IMR-90 (cell line): ENCODE data around the gene DCTN2. TPM values are rescaled to one million over a fixed set of nuclear protein-coding genes. Genes with fewer than 3 reads are reported as not detected.

Experiments
- ATAC-seq: fragments of 200-7000 bp; cut with Tn5 transposase; 2 replicates; pipeline ENCODE4 v1.9.1; 2020; ENCODE audit warnings: low read depth, mild to moderate bottlenecking, moderate library complexity
- BruUV-seq: library from RNA; stranded (reverse); fragments of 400-500 nt; replicated peaks from 2 replicates; lab custom pipeline; 2021; lab: Mats Ljungman, UMichigan
- CTCF ChIA-PET: fragments of 300-600 bp; formaldehyde crosslinking; extraction: SDS; loops from one replicate; lab custom pipeline; 2021; ENCODE audit warnings: antibody characterized with exemption; lab: Yijun Ruan, JAX
- POLR2A ChIA-PET: fragments of 300-600 bp; sonication (Branson Sonifier 250); formaldehyde crosslinking; loops from one replicate; lab custom pipeline; 2022; ENCODE audit warnings: antibody characterized with exemption; ENCODE audit not compliant: unreplicated experiment; lab: Charles Lee
- DNase-seq: peaks from one replicate; pipeline ENCODE4 v3.0.0; 2013
- H2AFZ ChIP-seq: replicated peaks from 2 replicates; pipeline ENCODE3; 2013; ENCODE audit warnings: low read length, mild to moderate bottlenecking; ENCODE audit not compliant: poor library complexity
- H2AK5ac ChIP-seq: 2 replicates; pipeline ENCODE4 v1.6.1; 2013; ENCODE audit warnings: low read depth, low read length, inconsistent platforms
- H2AK9ac ChIP-seq: replicated peaks from 2 replicates; pipeline ENCODE3; 2013; ENCODE audit warnings: mild to moderate bottlenecking, low read depth, low read length, moderate library complexity; ENCODE audit not compliant: poor library complexity
- H2BK120ac ChIP-seq: 2 replicates; pipeline ENCODE4 v1.6.1; 2013; ENCODE audit warnings: low read depth, low read length, inconsistent platforms
- H2BK15ac ChIP-seq: 3 replicates; pipeline ENCODE4 v1.6.1; 2013; ENCODE audit warnings: low read depth, low read length, inconsistent platforms
- H2BK20ac ChIP-seq: 2 replicates; pipeline ENCODE4 v1.6.1; 2013; ENCODE audit warnings: low read depth, mild to moderate bottlenecking, inconsistent platforms, low read length, moderate library complexity
- H2BK5ac ChIP-seq: 2 replicates; pipeline ENCODE4 v1.6.1; 2013; ENCODE audit warnings: mild to moderate bottlenecking, low read depth, low read length, inconsistent platforms; ENCODE audit not compliant: poor library complexity, severe bottlenecking
- H3K14ac ChIP-seq: replicated peaks from 2 replicates; pipeline ENCODE4 v1.6.1; 2013; ENCODE audit warnings: low read depth, low read length, inconsistent platforms
- H3K18ac ChIP-seq: 2 replicates; pipeline ENCODE4 v1.6.1; 2013; ENCODE audit warnings: low read depth, low read length, control low read depth
- H3K23ac ChIP-seq: 2 replicates; pipeline ENCODE4 v1.6.1; 2013; ENCODE audit warnings: low read depth, low read length, inconsistent platforms
- H3K27ac ChIP-seq: 2 replicates; pipeline ENCODE4 v1.5.1; 2013; ENCODE audit warnings: mild to moderate bottlenecking, control low read depth, low read length; ENCODE audit not compliant: insufficient read depth
- H3K27me3 ChIP-seq: 2 replicates; pipeline ENCODE4 v1.6.1; 2013; ENCODE audit warnings: low read length; ENCODE audit not compliant: control insufficient read depth, insufficient read depth
- H3K36me3 ChIP-seq: 2 replicates; pipeline ENCODE4 v1.6.1; 2013; ENCODE audit warnings: low read length, mixed read lengths; ENCODE audit not compliant: control insufficient read depth, insufficient read depth
- H3K4ac ChIP-seq: 2 replicates; pipeline ENCODE4 v1.6.1; 2013; ENCODE audit warnings: low read depth, low read length, inconsistent platforms
- H3K4me1 ChIP-seq: 2 replicates; pipeline ENCODE4 v1.6.1; 2013; ENCODE audit warnings: low read length, mixed read lengths; ENCODE audit not compliant: control insufficient read depth, insufficient read depth
- H3K4me2 ChIP-seq: 2 replicates; pipeline ENCODE4 v1.6.1; 2013; ENCODE audit warnings: low read depth, mild to moderate bottlenecking, control low read depth, low read length, moderate library complexity
- H3K4me3 ChIP-seq: 2 replicates; pipeline ENCODE4 v1.5.1; 2013; ENCODE audit warnings: low read depth, mild to moderate bottlenecking, control low read depth, low read length, moderate library complexity; ENCODE audit not compliant: insufficient read depth
- H3K56ac ChIP-seq: 2 replicates; pipeline ENCODE4 v1.6.1; 2013; ENCODE audit warnings: low read length, inconsistent platforms; ENCODE audit not compliant: insufficient read depth; ENCODE audit errors: extremely low read depth
- H3K79me1 ChIP-seq, 2 experiments: 2 replicates each; pipeline ENCODE4 v1.6.1; 2013; ENCODE audit warnings: low read length in 2 of 2, inconsistent platforms in 1 of 2, low read depth in 1 of 2
- H3K9ac ChIP-seq: 2 replicates; pipeline ENCODE4 v1.6.1; 2013; ENCODE audit warnings: low read depth, low read length, control low read depth
- H3K9me1 ChIP-seq: 2 replicates; pipeline ENCODE4 v1.6.1; 2013; ENCODE audit warnings: low read length, inconsistent platforms; ENCODE audit not compliant: insufficient read depth
- H3K9me3 ChIP-seq: 2 replicates; pipeline ENCODE4 v1.6.1; 2013; ENCODE audit warnings: low read length; ENCODE audit not compliant: control insufficient read depth, insufficient read depth
- H4K20me1 ChIP-seq: 2 replicates; pipeline ENCODE4 v1.6.1; 2013; ENCODE audit warnings: low read length, inconsistent platforms; ENCODE audit not compliant: insufficient read depth
- H4K5ac ChIP-seq: 2 replicates; pipeline ENCODE4 v1.6.1; 2013; ENCODE audit warnings: mild to moderate bottlenecking, low read depth, low read length, control low read depth
- H4K8ac ChIP-seq, 2 experiments: 2 replicates each; pipeline ENCODE4 v1.6.1; 2013; ENCODE audit warnings: low read depth in 2 of 2, low read length in 2 of 2, control low read depth in 1 of 2, inconsistent platforms in 1 of 2
- H4K91ac ChIP-seq: 2 replicates; pipeline ENCODE4 v1.6.1; 2013; ENCODE audit warnings: low read depth, low read length, inconsistent platforms; ENCODE audit not compliant: insufficient read depth
- CEBPB ChIP-seq: IDR thresholded peaks from 2 replicates; pipeline ENCODE4 v1.6.1; 2012; ENCODE audit warnings: low read depth, low read length, improper control_type of control experiment
- FOS ChIP-seq: fragments of 150-350 bp; IDR thresholded peaks from 2 replicates; pipeline ENCODE4 v1.6.1; 2016; ENCODE audit warnings: low read depth, low read length
- MAFK ChIP-seq: IDR thresholded peaks from 2 replicates; pipeline ENCODE4 v1.6.1; 2012; ENCODE audit warnings: low read depth, low read length, improper control_type of control experiment
- MAZ ChIP-seq: IDR thresholded peaks from 2 replicates; pipeline ENCODE4 v1.6.1; 2012; ENCODE audit warnings: low read depth, mild to moderate bottlenecking, low read length, improper control_type of control experiment, moderate library complexity, borderline replicate concordance
- MXI1 ChIP-seq: IDR thresholded peaks from 2 replicates; pipeline ENCODE4 v1.6.1; 2012; ENCODE audit warnings: low read depth, mild to moderate bottlenecking, low read length, moderate library complexity, borderline replicate concordance
- NFE2L2 ChIP-seq: fragments of 150-350 bp; IDR thresholded peaks from 2 replicates; pipeline ENCODE4 v1.6.1; 2016; ENCODE audit warnings: low read depth, mild to moderate bottlenecking, low read length
- POLR2A ChIP-seq: IDR thresholded peaks from 2 replicates; pipeline ENCODE4 v1.6.1; 2012; ENCODE audit warnings: mild to moderate bottlenecking, low read depth, low read length
- RCOR1 ChIP-seq: IDR thresholded peaks from 2 replicates; pipeline ENCODE4 v1.6.1; 2012; ENCODE audit warnings: mild to moderate bottlenecking, low read length, improper control_type of control experiment; ENCODE audit not compliant: insufficient replicate concordance
- RFX5 ChIP-seq: IDR thresholded peaks from 2 replicates; pipeline ENCODE4 v1.8.0; 2012; ENCODE audit warnings: low read depth, mild to moderate bottlenecking, low read length, moderate library complexity
- WGBS, 2 experiments: methylation state at CpG; one replicate each; pipeline versions ENCODE4 v1.1.5 to v1.1.7; 2013; ENCODE audit warnings: missing lambda C conversion rate in 2 of 2; ENCODE audit not compliant: insufficient read length in 1 of 2; ENCODE audit errors: extremely low coverage in 2 of 2; 5-methylcytosine and 5-hydroxymethylcytosine counted together
- dilution Hi-C: fragments of 300-500 bp; cut with HindIII; formaldehyde crosslinking; loops from one replicate; pipeline ENCODE4 v1.14.3; 2018; ENCODE audit warnings: low sequenced_read_pairs; ENCODE audit not compliant: unreplicated experiment
- in situ Hi-C: fragments of 300-500 bp; cut with MboI; formaldehyde crosslinking; loops from 3 replicates; pipeline ENCODE4 v1.14.3; 2019; ENCODE audit warnings: low sequenced_read_pairs, inconsistent platforms, mixed read lengths
- intact Hi-C: fragments of 100-400 bp; cut with micrococcal nuclease; formaldehyde crosslinking; loops from 2 replicates; pipeline ENCODE4 v1.10.0; 2022
- polyA plus RNA-seq, 3 experiments: library from polyadenylated mRNA; depleted of rRNA; stranded (reverse); fragments of >200 nt; gene quantifications; 2 replicates each; pipeline ENCODE4 v1.2.3, GENCODE V29; 2012; ENCODE audit warnings: low replicate concordance in 1 of 3
- total RNA-seq: library from RNA; depleted of rRNA; stranded (reverse); fragments of >200 nt; gene quantifications from 2 replicates; pipeline ENCODE4 v1.2.3, GENCODE V29; 2012
- TF ChIP-seq, protein P1 (sequence below): fragments of 150-350 bp; IDR thresholded peaks from 2 replicates; pipeline ENCODE4 v1.6.1; 2016; ENCODE audit warnings: low read depth, mild to moderate bottlenecking, low read length, moderate library complexity, borderline replicate concordance

Gene DCTN2
- total and polyA plus RNA-seq, 2 of the 4 experiments (the other 2 are of a cell fraction): 125 to 130 TPM

DNA sequence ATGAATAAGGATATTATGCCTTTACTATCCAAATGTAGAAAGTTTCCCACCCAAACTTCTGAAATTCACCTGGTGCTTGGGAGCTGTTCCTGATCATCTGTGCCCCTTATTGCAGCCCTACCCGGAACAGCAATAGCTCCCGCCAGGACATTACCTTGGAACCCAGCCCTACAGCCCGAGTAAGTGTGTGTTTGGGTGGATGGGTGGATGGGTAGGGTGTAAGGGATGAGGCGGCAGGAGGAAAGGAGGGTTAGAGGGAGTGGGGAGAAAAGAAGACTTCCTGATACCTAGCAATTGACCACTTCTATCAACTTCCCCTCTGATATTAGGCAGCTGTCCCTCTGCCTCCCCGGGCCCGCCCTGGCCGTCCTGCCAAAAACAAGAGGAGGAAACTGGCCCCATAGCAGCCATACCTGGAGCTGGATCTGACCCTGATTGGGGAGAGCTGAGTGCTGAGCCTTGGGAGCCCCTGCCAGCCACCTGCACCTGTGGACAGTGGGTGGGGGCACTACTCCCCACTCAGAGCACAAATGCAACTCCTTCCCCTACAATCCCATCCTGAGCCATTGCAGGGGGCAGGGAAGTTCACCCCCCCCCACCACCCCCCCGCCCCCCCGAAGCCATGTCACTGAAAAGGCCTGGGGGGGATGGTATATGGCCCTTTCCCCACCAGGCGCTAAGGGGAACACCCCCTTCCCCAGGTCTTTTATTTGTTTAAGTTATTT lies 18.0 kb downstream of the DCTN2 start:
- POLR2A ChIA-PET: no interaction called here
- no CpG with 5 or more reads among the region's 10 CpGs for WGBS, 2 experiments

More for the DNA sequence above, 18.0 kb downstream of the DCTN2 start:
- Histone ChIP-seq H3K4ac (no peak overlapping the region), H4K20me1 (peaks cover 16% of the 10 kb centered on the region), H2BK120ac (no peak overlapping the region), H3K36me3 (peaks cover 82% of the 10 kb centered on the region), H4K91ac (no peak overlapping the region), H3K9me1 (peaks cover 7% of the 10 kb centered on the region), H3K27me3 (no peaks in the 10 kb centered on the region), H4K5ac (no peak overlapping the region), H3K4me2 (no peak overlapping the region), H3K9me3 (no peaks in the 10 kb centered on the region), H4K8ac (no peak overlapping the region), H2BK5ac (no peak overlapping the region), H3K9ac (no peak overlapping the region), H3K4me1 (peaks cover 6% of the 10 kb centered on the region), H3K18ac (no peak overlapping the region), H2AFZ (no peak overlapping the region), H2AK9ac (no peak overlapping the region), H3K27ac (no peak overlapping the region), H2AK5ac (no peak overlapping the region), H3K14ac (no peak overlapping the region), H2BK15ac (no peak overlapping the region), H2BK20ac (no peak overlapping the region), H3K4me3 (no peak overlapping the region), H3K56ac (no peak overlapping the region), H3K79me1 (peaks cover 15 to 50% of the 10 kb centered on the region in 2 experiments), H3K23ac (no peak overlapping the region)
- intact Hi-C loops: no loop called here
- in situ Hi-C loops: no loop called here
- ATAC-seq (no peak), DNase-seq (no peak)
- no peak for TF ChIP-seq POLR2A
- TF ChIP-seq, protein P1, sequence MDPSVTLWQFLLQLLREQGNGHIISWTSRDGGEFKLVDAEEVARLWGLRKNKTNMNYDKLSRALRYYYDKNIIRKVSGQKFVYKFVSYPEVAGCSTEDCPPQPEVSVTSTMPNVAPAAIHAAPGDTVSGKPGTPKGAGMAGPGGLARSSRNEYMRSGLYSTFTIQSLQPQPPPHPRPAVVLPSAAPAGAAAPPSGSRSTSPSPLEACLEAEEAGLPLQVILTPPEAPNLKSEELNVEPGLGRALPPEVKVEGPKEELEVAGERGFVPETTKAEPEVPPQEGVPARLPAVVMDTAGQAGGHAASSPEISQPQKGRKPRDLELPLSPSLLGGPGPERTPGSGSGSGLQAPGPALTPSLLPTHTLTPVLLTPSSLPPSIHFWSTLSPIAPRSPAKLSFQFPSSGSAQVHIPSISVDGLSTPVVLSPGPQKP: no peak
- no peak for TF ChIP-seq CEBPB
- TF ChIP-seq RCOR1: no peak
- TF ChIP-seq NFE2L2: no peak
- no peak for TF ChIP-seq RFX5
- TF ChIP-seq FOS: no peak
- TF ChIP-seq MAZ: no peak
- no peak for TF ChIP-seq MAFK
- no peak for TF ChIP-seq MXI1
- CTCF ChIA-PET: no interaction called here
- dilution Hi-C loops: no loop called here
- no TSS peak for BruUV-seq
